GM10266 (cell line): ENCODE results near the gene TOB2.
"Not testable (repeated sequence)": the region's sequence is repeated elsewhere in the genome, so short reads cannot be mapped to it uniquely, and the experiment has no call there.

Experiments used
- DNase-seq: peaks from one replicate; pipeline ENCODE4 v3.0.0; 2012; ENCODE audit errors: extremely low spot score
- TF ChIP-seq, protein P1 (sequence below): IDR thresholded peaks from 2 replicates; pipeline ENCODE4 v1.5.1; 2012; ENCODE audit warnings: mild to moderate bottlenecking, low read depth; ENCODE audit not compliant: control insufficient read depth, insufficient read depth; ENCODE audit errors: missing control alignments

Gene TOB2

DNA sequence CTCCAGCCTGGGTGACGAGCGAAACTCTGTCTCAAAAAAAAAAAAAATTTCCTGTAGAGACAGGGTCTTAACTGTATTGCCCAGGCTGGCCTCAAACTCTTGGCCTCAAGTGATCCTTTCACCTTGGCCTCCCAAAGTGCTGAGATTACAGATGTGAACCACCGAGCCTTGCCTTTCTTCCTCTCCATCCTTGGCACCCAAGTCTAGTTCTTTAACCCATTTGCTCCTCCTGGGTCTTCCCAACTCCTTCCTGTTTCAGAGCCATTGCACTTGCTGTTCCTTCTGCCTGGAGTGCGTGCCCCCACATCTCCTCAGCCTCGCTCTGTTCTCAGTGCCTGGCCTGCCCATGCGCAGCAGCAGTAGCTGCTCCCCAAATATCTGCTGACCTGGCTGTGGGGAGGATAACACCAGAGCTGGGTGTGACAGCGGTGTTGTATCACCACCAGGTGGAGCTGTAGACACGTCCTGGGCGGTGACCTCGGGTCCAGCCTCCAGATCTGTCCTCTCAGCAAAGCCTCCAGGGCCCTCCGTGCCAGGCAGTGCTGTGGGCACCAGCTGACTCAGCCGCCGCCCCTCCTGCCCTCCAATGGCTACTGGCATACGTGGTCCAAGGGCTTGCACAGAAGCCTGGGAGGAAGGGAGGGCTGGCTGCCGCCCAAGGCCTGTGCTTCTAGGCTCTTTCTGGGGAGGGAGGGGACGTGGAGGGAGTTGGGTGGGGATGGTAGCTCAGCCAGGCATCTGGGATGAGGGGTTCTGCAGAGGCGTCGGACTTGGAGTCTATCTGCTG lies 42.9 kb downstream of the TOB2 start:
- TF ChIP-seq, protein P1, sequence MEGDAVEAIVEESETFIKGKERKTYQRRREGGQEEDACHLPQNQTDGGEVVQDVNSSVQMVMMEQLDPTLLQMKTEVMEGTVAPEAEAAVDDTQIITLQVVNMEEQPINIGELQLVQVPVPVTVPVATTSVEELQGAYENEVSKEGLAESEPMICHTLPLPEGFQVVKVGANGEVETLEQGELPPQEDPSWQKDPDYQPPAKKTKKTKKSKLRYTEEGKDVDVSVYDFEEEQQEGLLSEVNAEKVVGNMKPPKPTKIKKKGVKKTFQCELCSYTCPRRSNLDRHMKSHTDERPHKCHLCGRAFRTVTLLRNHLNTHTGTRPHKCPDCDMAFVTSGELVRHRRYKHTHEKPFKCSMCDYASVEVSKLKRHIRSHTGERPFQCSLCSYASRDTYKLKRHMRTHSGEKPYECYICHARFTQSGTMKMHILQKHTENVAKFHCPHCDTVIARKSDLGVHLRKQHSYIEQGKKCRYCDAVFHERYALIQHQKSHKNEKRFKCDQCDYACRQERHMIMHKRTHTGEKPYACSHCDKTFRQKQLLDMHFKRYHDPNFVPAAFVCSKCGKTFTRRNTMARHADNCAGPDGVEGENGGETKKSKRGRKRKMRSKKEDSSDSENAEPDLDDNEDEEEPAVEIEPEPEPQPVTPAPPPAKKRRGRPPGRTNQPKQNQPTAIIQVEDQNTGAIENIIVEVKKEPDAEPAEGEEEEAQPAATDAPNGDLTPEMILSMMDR, result peak; percentile 97
- DNase-seq, result peak; percentile 93

DNA sequence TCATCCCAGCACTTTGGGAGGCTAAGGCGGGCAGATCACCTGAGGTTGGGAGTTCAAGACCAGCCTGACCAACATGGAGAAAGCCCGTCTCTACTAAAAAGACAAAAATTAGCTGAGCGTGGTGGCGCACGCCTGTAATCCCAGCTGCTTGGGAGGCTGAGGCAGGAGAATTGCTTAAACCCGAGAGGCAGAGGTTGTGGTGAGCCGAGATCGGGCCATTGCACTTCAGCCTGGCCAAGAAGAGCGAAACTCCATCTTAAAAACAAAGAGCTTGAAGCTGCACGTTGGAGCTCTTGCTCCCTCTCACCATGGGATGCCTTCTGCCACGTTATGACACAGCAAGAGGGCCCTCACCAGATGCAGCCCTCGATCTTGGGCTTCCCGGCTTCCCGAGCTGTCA lies 43.8 kb downstream of the TOB2 start:
- not testable (repeated sequence) for DNase-seq

DNA sequence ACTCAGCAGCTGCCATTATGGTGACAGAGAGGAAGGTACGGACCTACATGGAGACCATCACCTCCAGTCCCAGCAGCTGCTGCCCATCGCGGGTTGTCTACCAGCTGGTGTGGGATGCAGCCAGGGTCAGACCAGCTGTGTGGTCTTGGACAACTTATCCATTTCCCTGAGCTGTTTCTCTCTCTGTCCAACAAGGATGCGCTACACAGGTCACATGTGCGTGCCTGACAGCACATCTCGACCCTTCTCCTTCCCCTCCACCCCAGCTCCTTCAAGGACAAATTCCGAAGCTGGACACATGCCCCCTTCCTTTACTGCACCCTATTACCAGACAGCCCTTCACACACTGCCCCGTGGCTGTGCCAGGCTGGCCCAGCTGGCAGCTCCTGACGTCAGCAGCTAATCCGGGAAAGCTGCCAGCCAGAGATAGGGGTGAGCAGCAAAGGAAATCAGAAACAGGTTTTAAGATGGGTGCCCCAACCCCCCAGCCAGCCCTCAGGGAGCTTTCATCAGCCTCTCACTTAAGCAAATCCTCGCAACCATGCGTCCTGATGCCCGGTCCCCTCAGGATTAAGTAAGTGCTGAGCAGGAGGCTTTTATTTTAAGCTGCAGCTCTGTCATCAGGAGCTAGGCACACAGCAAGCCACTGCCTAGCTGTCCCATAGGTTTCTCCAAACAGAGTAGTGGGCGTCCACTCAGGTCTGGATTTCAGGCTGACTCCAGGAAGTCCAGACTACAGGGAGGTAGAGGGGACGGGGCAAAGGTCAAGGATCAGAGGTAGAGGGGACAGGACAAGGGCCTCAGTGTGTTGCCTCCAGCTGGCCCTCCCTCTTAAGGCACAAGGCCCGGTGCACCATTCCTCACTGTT lies 44.6 kb downstream of the TOB2 start:
- DNase-seq, result no peak
- TF ChIP-seq, protein P1, result no peak

DNA sequence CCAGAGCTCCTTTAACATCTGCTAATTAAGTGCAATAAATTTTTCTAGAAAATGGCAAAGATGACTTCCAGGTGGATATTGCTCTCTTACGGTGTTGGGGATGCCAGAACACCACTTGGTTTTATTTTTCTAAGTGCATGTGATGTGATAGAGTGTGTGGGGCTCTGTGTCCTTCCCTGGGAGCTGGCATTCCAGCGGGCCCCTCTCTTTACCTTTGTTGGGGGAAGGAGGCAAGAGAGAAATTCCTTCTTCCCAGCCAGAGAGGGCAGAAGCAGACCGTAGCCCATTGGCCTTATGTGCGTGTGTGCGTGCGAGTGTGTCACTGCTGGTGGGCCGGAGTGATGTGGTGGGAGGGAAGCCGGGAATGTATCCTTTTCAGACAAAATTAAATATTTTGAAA lies 47.7 kb downstream of the TOB2 start:
- TF ChIP-seq, protein P1, result no peak
- no peak for DNase-seq

DNA sequence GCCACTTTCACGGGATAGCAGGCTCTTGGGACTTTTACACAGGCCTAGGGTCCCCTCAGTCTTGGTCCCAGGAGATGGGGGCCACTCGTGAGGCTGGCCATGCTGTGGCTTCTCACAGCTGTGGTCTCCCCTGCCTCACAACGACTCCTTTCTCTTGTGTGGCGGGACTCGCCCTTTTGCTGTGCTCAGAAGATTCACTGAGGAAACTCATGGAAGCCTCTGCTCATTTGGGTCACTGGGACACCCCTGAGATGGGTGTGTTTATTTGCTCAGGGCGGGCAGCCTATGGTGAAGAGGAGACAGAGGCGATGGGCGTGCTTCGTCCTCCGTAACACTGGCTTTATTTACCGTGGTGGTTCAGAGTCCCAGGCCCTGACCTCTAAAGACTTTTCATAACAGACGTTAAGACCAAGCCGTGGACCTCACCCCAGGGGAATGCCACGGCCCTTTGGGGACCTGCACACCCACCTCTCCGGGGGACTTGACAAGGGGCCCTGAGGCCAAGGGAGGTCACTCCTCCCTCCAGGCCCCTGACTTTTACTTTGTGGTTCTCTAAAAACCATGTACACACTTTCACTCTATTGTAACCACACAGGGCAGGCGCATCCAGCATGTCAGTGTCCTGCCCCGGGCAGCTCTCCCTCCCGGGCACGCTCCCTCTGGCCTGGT lies 49.3 kb downstream of the TOB2 start:
- no peak for DNase-seq
- TF ChIP-seq, protein P1, result no peak

DNA sequence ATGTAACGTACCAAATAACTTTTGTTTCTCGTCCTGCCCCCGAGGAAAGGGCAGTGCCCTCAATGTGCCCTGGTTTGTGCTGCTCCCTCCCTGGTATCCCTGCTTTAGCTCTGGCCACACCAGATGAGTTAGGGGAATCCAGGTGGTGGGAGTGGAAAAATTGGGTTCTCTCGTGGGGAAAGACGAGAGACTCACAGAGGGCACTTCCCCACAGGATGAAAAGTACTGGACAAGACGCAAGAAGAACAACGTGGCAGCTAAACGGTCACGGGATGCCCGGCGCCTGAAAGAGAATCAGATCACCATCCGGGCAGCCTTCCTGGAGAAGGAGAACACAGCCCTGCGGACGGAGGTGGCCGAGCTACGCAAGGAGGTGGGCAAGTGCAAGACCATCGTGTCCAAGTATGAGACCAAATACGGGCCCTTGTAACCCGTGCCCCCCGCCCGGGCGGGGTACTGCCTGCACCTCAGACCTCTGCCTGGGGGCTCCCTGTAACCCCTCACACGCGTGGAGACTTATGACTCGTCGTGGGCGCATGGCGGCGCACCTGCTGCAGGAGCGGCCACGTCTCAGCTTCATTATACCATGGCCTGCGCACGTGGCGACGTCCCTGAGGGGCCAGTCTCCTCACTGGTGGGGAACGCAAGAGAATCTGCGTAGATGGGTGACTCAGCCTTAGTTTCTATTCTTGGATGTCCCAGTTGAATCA lies 50.9 kb downstream of the TOB2 start:
- TF ChIP-seq, protein P1, result no peak
- DNase-seq, result no peak

DNA sequence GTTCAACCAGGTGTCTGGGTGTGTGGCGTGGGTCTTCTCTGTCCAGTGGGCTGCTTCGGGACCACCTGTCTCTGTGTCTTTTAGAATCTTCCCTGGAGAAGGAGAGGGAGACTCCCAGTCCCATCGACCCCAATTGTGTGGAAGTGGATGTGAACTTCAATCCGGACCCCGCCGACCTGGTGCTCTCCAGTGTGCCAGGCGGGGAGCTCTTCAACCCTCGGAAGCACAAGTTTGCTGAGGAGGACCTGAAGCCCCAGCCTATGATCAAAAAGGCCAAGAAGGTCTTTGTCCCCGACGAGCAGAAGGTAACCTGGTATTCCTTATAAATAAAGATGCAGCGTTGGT lies 52.6 kb downstream of the TOB2 start:
- no peak for DNase-seq
- TF ChIP-seq, protein P1, result no peak
